AG20443 (cell line): ENCODE data around the gene CCDC121.

ENCODE experiments used
- DNase-seq: peaks from one replicate; pipeline ENCODE4 v3.0.0; 2012; ENCODE audit warnings: low spot score, mixed read lengths

CCDC121 gene

GRCh38 chr2:27628767-27629709 is at the start of gene CCDC121, which contains the start of gene GPN1:
TSS of gene CCDC121 (minus strand) at chr2:27629012. CDS start at chr2:27627799, 1,213 bp downstream.
TSS of gene GPN1 (plus strand) at chr2:27629050. CDS start at chr2:27629059, 9 bp downstream.
- DNase-seq: peak; percentile 95

GRCh38 chr2:27672723-27673486 is 44.1 kb upstream of the CCDC121 start:
- no peak for DNase-seq

GRCh38 chr2:27671235-27671634 is 42.4 kb upstream of the CCDC121 start:
- DNase-seq: no peak

- DNase-seq: no peak
Measured at GRCh38 chr2:27667446-27667845, 38.6 kb upstream of the CCDC121 start.

GRCh38 chr2:27664622-27665363 is 36.0 kb upstream of the CCDC121 start:
- DNase-seq: no peak

GRCh38 chr2:27664154-27664574 is 35.4 kb upstream of the CCDC121 start:
- peak; percentile 16 for DNase-seq

GRCh38 chr2:27663285-27664153 is 34.7 kb upstream of the CCDC121 start, which contains the start of the genes SLC4A1AP and SUPT7L:
TSS of gene SLC4A1AP (plus strand) at chr2:27663889. CDS start at chr2:27663915, 26 bp downstream.
TSS of gene SUPT7L (minus strand) at chr2:27663614. CDS start at chr2:27662192, 1,422 bp downstream.
- peak; percentile 84 for DNase-seq

GRCh38 chr2:27661371-27661770 is 32.6 kb upstream of the CCDC121 start:
- DNase-seq: no peak

GRCh38 chr2:27655155-27655951 is 26.5 kb upstream of the CCDC121 start:
- DNase-seq: no peak

- DNase-seq: peak; percentile 10
Measured at GRCh38 chr2:27653397-27653796, 24.6 kb upstream of the CCDC121 start.

GRCh38 chr2:27652790-27653189 is 24.0 kb upstream of the CCDC121 start:
- DNase-seq: no peak

GRCh38 chr2:27652341-27652740 is 23.5 kb upstream of the CCDC121 start:
- DNase-seq: no peak

- DNase-seq: no peak
Measured at GRCh38 chr2:27651056-27651455, 22.2 kb upstream of the CCDC121 start.

GRCh38 chr2:27647737-27648136 is 18.9 kb upstream of the CCDC121 start:
- DNase-seq: no peak

- peak; percentile 29 for DNase-seq
Measured at GRCh38 chr2:27647289-27647688, 18.5 kb upstream of the CCDC121 start.

GRCh38 chr2:27645197-27645596 is 16.4 kb upstream of the CCDC121 start:
- no peak for DNase-seq

- DNase-seq: no peak
Measured at GRCh38 chr2:27640722-27641245, 12.0 kb upstream of the CCDC121 start.

GRCh38 chr2:27638709-27639108 is 9.9 kb upstream of the CCDC121 start:
- DNase-seq: peak; percentile 19

GRCh38 chr2:27638037-27638637 is 9.3 kb upstream of the CCDC121 start:
- no peak for DNase-seq
